AG04450 (cell line): ENCODE data around the gene NUTM2G. TPM values are rescaled to one million over a fixed set of nuclear protein-coding genes. Genes with fewer than 3 reads are reported as not detected.
"Not testable (repeated sequence)": the region's sequence is repeated elsewhere in the genome, so short reads cannot be mapped to it uniquely, and the experiment has no call there.

ENCODE experiments used
- CTCF ChIA-PET: fragments of 300-600, 350-600 bp; formaldehyde crosslinking; extraction: SDS; loops from one replicate; lab custom pipeline; 2022; ENCODE audit warnings: antibody characterized with exemption, inconsistent platforms; lab: Charles Lee
- POLR2A ChIA-PET: fragments of 350-600 bp; formaldehyde crosslinking; extraction: SDS; loops from one replicate; lab custom pipeline; 2021; ENCODE audit warnings: antibody characterized with exemption, inconsistent platforms; lab: Yijun Ruan, JAX
- DNase-seq: peaks from one replicate; pipeline ENCODE4 v3.0.0-alpha.2; 2011; ENCODE audit warnings: low read depth, low spot score
- H3K27ac ChIP-seq: one replicate; pipeline ENCODE4 v1.5.1; 2012; ENCODE audit warnings: low read depth, low read length, control low read depth
- H3K27me3 ChIP-seq: one replicate; pipeline ENCODE4 v1.6.0; 2012; ENCODE audit warnings: low read length; ENCODE audit not compliant: control insufficient read depth, insufficient read depth
- H3K4me3 ChIP-seq: 2 replicates; pipeline ENCODE4 v1.5.1; 2011; ENCODE audit warnings: mild to moderate bottlenecking, low read depth, low read length, control low read depth
- H3K9me3 ChIP-seq: 2 replicates; pipeline ENCODE4 v1.5.1; 2012; ENCODE audit warnings: low read length; ENCODE audit not compliant: control insufficient read depth, insufficient read depth
- polyA plus RNA-seq: library from polyadenylated mRNA; depleted of rRNA; stranded (reverse); fragments of >200 nt; gene quantifications from 2 replicates; pipeline ENCODE4 v1.2.3, GENCODE V29; 2011; rRNA removed

Gene NUTM2G
- polyA plus RNA-seq, 1 experiment: not detected

DNA sequence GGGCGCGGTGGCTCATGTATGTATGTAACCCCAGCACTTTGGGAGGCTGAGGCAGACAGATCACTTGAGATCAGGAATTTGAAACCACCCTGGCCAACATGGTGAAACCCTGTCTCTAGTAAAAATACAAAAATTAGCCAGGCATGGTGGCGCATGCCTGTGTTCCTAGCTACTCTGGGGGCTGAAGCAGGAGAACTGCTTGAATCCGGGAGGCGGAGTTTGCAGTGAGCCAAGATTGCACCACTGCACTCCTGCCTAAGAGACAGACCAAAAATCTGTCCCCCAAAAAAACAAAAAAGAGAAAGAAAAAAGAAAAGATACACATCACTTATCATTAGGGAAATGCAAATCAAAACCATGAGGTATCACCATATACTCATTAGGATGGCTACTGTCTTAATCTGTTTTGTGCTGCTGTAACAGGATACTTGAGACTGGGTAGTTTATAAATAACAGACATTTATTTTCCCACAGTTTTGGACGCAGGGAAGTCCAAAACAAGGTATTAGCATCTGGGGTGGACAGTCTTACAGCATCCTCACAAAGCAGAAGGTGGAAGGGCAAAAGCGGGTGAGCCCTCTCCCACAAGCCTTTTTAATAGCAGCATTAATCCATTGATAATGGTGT is 55.0 kb downstream of the NUTM2G start:
- POLR2A ChIA-PET: interaction anchor here (0.6 kb wide), 1 partner anchor 678 kb away, joined by 3 read pairs; no protein-coding TSS in a partner anchor
- H3K27me3 ChIP-seq, CTCF ChIA-PET, H3K9me3 ChIP-seq, H3K27ac ChIP-seq, DNase-seq, H3K4me3 ChIP-seq: not testable (repeated sequence)

DNA sequence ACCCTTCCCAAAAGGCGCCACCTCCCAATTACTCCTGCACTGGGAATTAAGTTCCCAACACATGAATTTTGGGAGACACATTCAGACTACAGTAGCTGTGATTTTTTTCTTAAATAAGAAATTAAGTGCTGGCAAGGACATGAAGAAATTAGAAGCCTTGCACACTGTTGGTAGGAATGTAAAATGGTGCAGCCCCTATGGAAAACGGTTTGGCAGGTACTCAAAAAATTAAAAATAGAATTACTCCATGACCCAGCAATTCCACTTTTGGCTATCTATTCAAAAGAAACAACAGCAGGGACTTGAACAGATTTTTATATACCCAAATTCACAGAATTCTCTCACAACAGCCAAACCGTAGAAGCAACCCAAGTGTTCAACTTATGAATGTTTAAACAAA is 55.5 kb downstream of the NUTM2G start:
- POLR2A ChIA-PET: interaction anchor here (0.6 kb wide), 1 partner anchor 677 kb away, joined by 3 read pairs; no protein-coding TSS in a partner anchor
- CTCF ChIA-PET, H3K9me3 ChIP-seq, DNase-seq, H3K4me3 ChIP-seq, H3K27me3 ChIP-seq, H3K27ac ChIP-seq: not testable (repeated sequence)

DNA sequence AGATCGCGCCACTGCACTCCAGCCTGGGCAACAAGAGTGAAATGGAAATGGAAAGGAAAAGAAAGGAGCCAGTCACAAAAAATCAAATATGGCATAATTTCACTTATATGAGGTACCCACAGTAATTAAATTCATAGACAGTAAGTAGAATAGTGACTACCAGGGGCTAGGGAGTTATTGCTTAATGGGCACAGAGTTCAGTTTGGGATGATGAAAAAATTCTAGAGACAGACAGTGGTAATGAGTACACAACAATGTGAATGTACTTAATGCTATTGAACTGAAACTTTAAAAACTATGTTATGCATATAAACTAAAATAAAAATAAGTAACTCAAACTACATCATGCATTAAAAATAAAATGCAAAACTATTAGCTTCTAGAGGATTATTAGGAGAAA is 56.2 kb downstream of the NUTM2G start:
- H3K27me3 ChIP-seq, H3K27ac ChIP-seq, H3K4me3 ChIP-seq, H3K9me3 ChIP-seq, DNase-seq, CTCF ChIA-PET, POLR2A ChIA-PET: not testable (repeated sequence)

Other genes with a start within 250 kb of the NUTM2G start
- 8.0 and 8.5 TPM in 2 replicates for gene ZNF510, start 150.8 kb upstream of the NUTM2G start, polyA plus RNA-seq
- 1.6 and 1.7 TPM in 2 replicates for gene ZNF782, start 74.3 kb upstream of the NUTM2G start, polyA plus RNA-seq
- gene CTSV, start 110.3 kb downstream of the NUTM2G start, polyA plus RNA-seq: 0.58 and 0.60 TPM in 2 replicates